ENCODE data around the gene PDHX.

Gene PDHX

GRCh38 chr11:35035894-35036408 lies 119.5 kb downstream of the PDHX start:
- Histone ChIP-seq H3K27me3 (ENCODE audit: insufficient read depth, low read length, poor library complexity, severe bottlenecking) (no peaks in the 10 kb centered on the region), H3K9ac (ENCODE audit: low read depth, low read length, poor library complexity, severe bottlenecking) (no peak overlapping the region), H3K4me1 (ENCODE audit: insufficient read depth, low read length, poor library complexity, severe bottlenecking) (peaks cover 64% of the 10 kb centered on the region), H3F3A (ENCODE audit: low read depth) (no peaks in the 10 kb centered on the region), H3K4me2 (ENCODE audit: low read depth, low read length, poor library complexity, severe bottlenecking) (peak overlapping the region; percentile 24), H3K4me3 (ENCODE audit: low read length, poor library complexity, severe bottlenecking) (no peak overlapping the region), H4K20me1 (ENCODE audit: insufficient read depth, low read length, poor library complexity, severe bottlenecking) (no peaks in the 10 kb centered on the region), H2AFZ (ENCODE audit: low read length) (no peak overlapping the region), H3K36me3 (ENCODE audit: insufficient read depth, low read length) (no peaks in the 10 kb centered on the region), H3K79me2 (ENCODE audit: insufficient read depth, low read length) (no peaks in the 10 kb centered on the region), H3K9me2 (replicated peaks; ENCODE audit: low read depth, low read length) (no peaks in the 10 kb centered on the region), H3K9me3 (ENCODE audit: insufficient read depth, low read depth, low read length) (no peaks in the 10 kb centered on the region)
- no peak for TF ChIP-seq CTCF (conservative IDR thresholded peaks at IDR 0.05; ENCODE audit: low read length)
- TF ChIP-seq EZH2phosphoT487 (IDR thresholded peaks at IDR 0.05; ENCODE audit: borderline replicate concordance): no peak

GRCh38 chr11:35036639-35037038 lies 120.2 kb downstream of the PDHX start:
- no peak overlapping the region for H3K4me2 ChIP-seq (ENCODE audit: low read depth, low read length, poor library complexity, severe bottlenecking)

GRCh38 chr11:35038211-35038928 lies 122.0 kb downstream of the PDHX start:
- Histone ChIP-seq H2AFZ (ENCODE audit: low read length) (no peak overlapping the region), H3K4me3 (ENCODE audit: low read length, poor library complexity, severe bottlenecking) (no peak overlapping the region), H3K4me2 (ENCODE audit: low read depth, low read length, poor library complexity, severe bottlenecking) (no peak overlapping the region)

More at GRCh38 chr11:35036639-35037038, 120.2 kb downstream of the PDHX start:
- H4K20me1 ChIP-seq (ENCODE audit: insufficient read depth, low read length, poor library complexity, severe bottlenecking): no peaks in the 10 kb centered on the region
- H3K4me1 ChIP-seq (ENCODE audit: insufficient read depth, low read length, poor library complexity, severe bottlenecking): peaks cover 64% of the 10 kb centered on the region
- no peaks in the 10 kb centered on the region for H3K36me3 ChIP-seq (ENCODE audit: insufficient read depth, low read length)
- no peaks in the 10 kb centered on the region for H3K9me3 ChIP-seq (ENCODE audit: insufficient read depth, low read depth, low read length)
- H3F3A ChIP-seq (ENCODE audit: low read depth): no peaks in the 10 kb centered on the region
- no peaks in the 10 kb centered on the region for H3K79me2 ChIP-seq (ENCODE audit: insufficient read depth, low read length)
- H3K27me3 ChIP-seq (ENCODE audit: insufficient read depth, low read length, poor library complexity, severe bottlenecking): no peaks in the 10 kb centered on the region
- no peak overlapping the region for H3K9ac ChIP-seq (ENCODE audit: low read depth, low read length, poor library complexity, severe bottlenecking)
- no peak overlapping the region for H2AFZ ChIP-seq (ENCODE audit: low read length)
- TF ChIP-seq CTCF (conservative IDR thresholded peaks at IDR 0.05; ENCODE audit: low read length) (no peak), EZH2phosphoT487 (IDR thresholded peaks at IDR 0.05; ENCODE audit: borderline replicate concordance) (no peak)
- H3K4me3 ChIP-seq (ENCODE audit: low read length, poor library complexity, severe bottlenecking): no peak overlapping the region
- H3K9me2 ChIP-seq (replicated peaks; ENCODE audit: low read depth, low read length): no peaks in the 10 kb centered on the region

More at GRCh38 chr11:35038211-35038928, 122.0 kb downstream of the PDHX start:
- no peaks in the 10 kb centered on the region for H3K9me2 ChIP-seq (replicated peaks; ENCODE audit: low read depth, low read length)
- no peak overlapping the region for H3K9ac ChIP-seq (ENCODE audit: low read depth, low read length, poor library complexity, severe bottlenecking)
- H3K9me3 ChIP-seq (ENCODE audit: insufficient read depth, low read depth, low read length): no peaks in the 10 kb centered on the region
- H3K36me3 ChIP-seq (ENCODE audit: insufficient read depth, low read length): no peaks in the 10 kb centered on the region
- no peaks in the 10 kb centered on the region for H3K27me3 ChIP-seq (ENCODE audit: insufficient read depth, low read length, poor library complexity, severe bottlenecking)
- H4K20me1 ChIP-seq (ENCODE audit: insufficient read depth, low read length, poor library complexity, severe bottlenecking): no peaks in the 10 kb centered on the region
- TF ChIP-seq EZH2phosphoT487 (IDR thresholded peaks at IDR 0.05; ENCODE audit: borderline replicate concordance) (no peak), CTCF (conservative IDR thresholded peaks at IDR 0.05; ENCODE audit: low read length) (peak; percentile 39)
- no peaks in the 10 kb centered on the region for H3F3A ChIP-seq (ENCODE audit: low read depth)
- H3K79me2 ChIP-seq (ENCODE audit: insufficient read depth, low read length): no peaks in the 10 kb centered on the region
- H3K4me1 ChIP-seq (ENCODE audit: insufficient read depth, low read length, poor library complexity, severe bottlenecking): peaks cover 72% of the 10 kb centered on the region

All from Loucy (cell line).